HFF-Myc (cell line): ENCODE results near the gene PAX2.

Source experiments
- DNase-seq: peaks from one replicate; pipeline ENCODE4 v3.0.0-alpha.2; 2011; ENCODE audit warnings: low read depth; ENCODE audit errors: extremely low read depth
- H3K4me3 ChIP-seq: replicated peaks from 2 replicates; pipeline ENCODE4 v1.5.1; 2011; ENCODE audit warnings: low read depth, mild to moderate bottlenecking, control low read depth, low read length
- TF ChIP-seq, protein P1 (sequence below): IDR thresholded peaks from 2 replicates; pipeline ENCODE4 v1.5.1; 2012; ENCODE audit warnings: mild to moderate bottlenecking, low read depth, low read length, control low read depth; ENCODE audit errors: missing control alignments

The PAX2 gene

DNA sequence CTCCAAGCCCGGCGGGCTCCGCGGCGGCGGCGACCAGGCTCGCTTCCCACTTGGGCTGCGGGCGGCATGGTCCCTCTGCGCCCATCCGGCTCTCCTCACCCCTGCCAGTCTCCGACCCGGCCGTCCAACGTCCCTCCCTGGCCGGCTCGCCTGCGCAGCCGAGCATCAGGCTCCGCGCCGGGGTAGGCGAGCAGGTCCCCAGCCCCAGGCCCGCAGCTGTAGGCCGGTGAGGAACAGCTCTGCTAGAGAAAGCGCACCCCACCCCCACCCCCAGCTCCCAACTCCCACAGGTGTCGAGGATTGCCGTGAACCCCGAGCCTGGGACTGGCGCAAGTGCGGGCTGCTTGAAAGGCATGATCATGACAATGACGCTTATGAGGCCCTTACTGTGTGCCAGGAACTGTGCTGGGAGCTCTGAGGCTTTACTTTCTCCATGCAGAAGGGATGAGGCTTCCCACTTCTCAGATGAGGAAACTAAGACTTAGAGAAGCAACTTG, 20.8 kb upstream of the PAX2 start:
- no peak for DNase-seq
- no peak overlapping the region for H3K4me3 ChIP-seq
- TF ChIP-seq, protein P1, sequence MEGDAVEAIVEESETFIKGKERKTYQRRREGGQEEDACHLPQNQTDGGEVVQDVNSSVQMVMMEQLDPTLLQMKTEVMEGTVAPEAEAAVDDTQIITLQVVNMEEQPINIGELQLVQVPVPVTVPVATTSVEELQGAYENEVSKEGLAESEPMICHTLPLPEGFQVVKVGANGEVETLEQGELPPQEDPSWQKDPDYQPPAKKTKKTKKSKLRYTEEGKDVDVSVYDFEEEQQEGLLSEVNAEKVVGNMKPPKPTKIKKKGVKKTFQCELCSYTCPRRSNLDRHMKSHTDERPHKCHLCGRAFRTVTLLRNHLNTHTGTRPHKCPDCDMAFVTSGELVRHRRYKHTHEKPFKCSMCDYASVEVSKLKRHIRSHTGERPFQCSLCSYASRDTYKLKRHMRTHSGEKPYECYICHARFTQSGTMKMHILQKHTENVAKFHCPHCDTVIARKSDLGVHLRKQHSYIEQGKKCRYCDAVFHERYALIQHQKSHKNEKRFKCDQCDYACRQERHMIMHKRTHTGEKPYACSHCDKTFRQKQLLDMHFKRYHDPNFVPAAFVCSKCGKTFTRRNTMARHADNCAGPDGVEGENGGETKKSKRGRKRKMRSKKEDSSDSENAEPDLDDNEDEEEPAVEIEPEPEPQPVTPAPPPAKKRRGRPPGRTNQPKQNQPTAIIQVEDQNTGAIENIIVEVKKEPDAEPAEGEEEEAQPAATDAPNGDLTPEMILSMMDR = no peak

DNA sequence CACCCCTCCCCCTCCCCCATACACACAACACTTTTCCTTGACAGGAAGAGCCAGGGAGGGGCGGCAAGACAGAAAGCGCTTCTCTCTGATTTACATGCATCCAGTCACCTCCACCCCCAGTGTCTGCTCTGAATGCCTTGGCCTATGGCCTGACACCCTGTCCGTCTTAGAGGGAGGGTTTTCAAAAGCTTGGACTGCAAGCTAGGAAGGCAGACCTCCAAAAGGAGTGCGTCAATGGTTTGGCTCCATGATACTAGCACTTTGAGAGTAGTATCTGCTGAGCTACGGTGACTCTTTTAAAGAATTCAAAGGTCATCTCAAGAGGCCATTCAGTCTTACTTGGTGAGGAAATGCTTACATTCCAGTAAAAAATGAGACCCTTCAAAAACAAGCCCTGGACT, 20.3 kb upstream of the PAX2 start:
- no peak overlapping the region for H3K4me3 ChIP-seq
- TF ChIP-seq, protein P1 = no peak
- DNase-seq = no peak

GRCh38 chr10:100725869-100726426, 19.4 kb upstream of the PAX2 start:
- no peak overlapping the region for H3K4me3 ChIP-seq
- no peak for DNase-seq
- TF ChIP-seq, protein P1 = no peak

- TF ChIP-seq, protein P1 = no peak
- no peak overlapping the region for H3K4me3 ChIP-seq
- no peak for DNase-seq
Observed at GRCh38 chr10:100727808-100728207, 17.6 kb upstream of the PAX2 start.

- DNase-seq = no peak
- no peak overlapping the region for H3K4me3 ChIP-seq
- TF ChIP-seq, protein P1 = peak; percentile 20
Observed at GRCh38 chr10:100728928-100729861, 16.2 kb upstream of the PAX2 start.

GRCh38 chr10:100729862-100730724, 15.3 kb upstream of the PAX2 start:
- TF ChIP-seq, protein P1 = no peak
- DNase-seq = no peak
- no peak overlapping the region for H3K4me3 ChIP-seq
